NCI-H1417 treated with DMSO at 0.1 percent for 48 hours (cell line): Measurements from ENCODE around the gene SALL3.

Experiments used
- DNase-seq: peaks from one replicate; lab custom pipeline; 2025; lab: John Stamatoyannopoulos, UW

SALL3 gene

GRCh38 chr18:78980777-78981380, 1.3 kb downstream of the SALL3 start:
- no peak for DNase-seq

GRCh38 chr18:78981394-78981831, 1.8 kb downstream of the SALL3 start:
- DNase-seq: no peak

GRCh38 chr18:78981989-78982620, 2.5 kb downstream of the SALL3 start:
- no peak for DNase-seq

GRCh38 chr18:78983512-78983911, 3.9 kb downstream of the SALL3 start:
- DNase-seq: no peak

GRCh38 chr18:78984941-78985784, 5.5 kb downstream of the SALL3 start:
- DNase-seq: peak; percentile 93

- DNase-seq: peak; percentile 85
Observed at GRCh38 chr18:78986018-78986481, 6.4 kb downstream of the SALL3 start.

GRCh38 chr18:78991446-78991845, 11.8 kb downstream of the SALL3 start:
- DNase-seq: no peak

GRCh38 chr18:78992041-78993011, 12.7 kb downstream of the SALL3 start:
- no peak for DNase-seq

GRCh38 chr18:78993014-78993926, 13.7 kb downstream of the SALL3 start:
- DNase-seq: no peak

- no peak for DNase-seq
Observed at GRCh38 chr18:78994000-78994399, 14.4 kb downstream of the SALL3 start.

GRCh38 chr18:78994531-78994930, 14.9 kb downstream of the SALL3 start:
- no peak for DNase-seq

- DNase-seq: no peak
Observed at GRCh38 chr18:78994977-78995582, 15.5 kb downstream of the SALL3 start.

GRCh38 chr18:78995740-78996395, 16.2 kb downstream of the SALL3 start:
- DNase-seq: no peak

GRCh38 chr18:78996741-78997490, 17.3 kb downstream of the SALL3 start:
- no peak for DNase-seq

- DNase-seq: no peak
Observed at GRCh38 chr18:78998371-78999071, 18.9 kb downstream of the SALL3 start.

- peak; percentile 21 for DNase-seq
Observed at GRCh38 chr18:78999939-79000338, 20.3 kb downstream of the SALL3 start.

- DNase-seq: no peak
Observed at GRCh38 chr18:79000997-79001396, 21.4 kb downstream of the SALL3 start.

GRCh38 chr18:79005653-79006052, 26.0 kb downstream of the SALL3 start:
- no peak for DNase-seq
